AG04450 (cell line): ENCODE data around the gene PDE2A. TPM values are rescaled to one million over a fixed set of nuclear protein-coding genes. Genes with fewer than 3 reads are reported as not detected.
A peak's percentile ranks its signal among the peaks of the same experiment; 100 is the strongest.

Experiments used
- CTCF ChIA-PET: fragments of 300-600, 350-600 bp; formaldehyde crosslinking; extraction: SDS; loops from one replicate; lab custom pipeline; 2022; ENCODE audit warnings: antibody characterized with exemption, inconsistent platforms; lab: Charles Lee
- POLR2A ChIA-PET: fragments of 350-600 bp; formaldehyde crosslinking; extraction: SDS; loops from one replicate; lab custom pipeline; 2021; ENCODE audit warnings: antibody characterized with exemption, inconsistent platforms; lab: Yijun Ruan, JAX
- DNase-seq: peaks from one replicate; pipeline ENCODE4 v3.0.0-alpha.2; 2011; ENCODE audit warnings: low read depth, low spot score
- H3K27ac ChIP-seq: one replicate; pipeline ENCODE4 v1.5.1; 2012; ENCODE audit warnings: low read depth, low read length, control low read depth
- H3K27me3 ChIP-seq: one replicate; pipeline ENCODE4 v1.6.0; 2012; ENCODE audit warnings: low read length; ENCODE audit not compliant: control insufficient read depth, insufficient read depth
- H3K4me3 ChIP-seq: 2 replicates; pipeline ENCODE4 v1.5.1; 2011; ENCODE audit warnings: mild to moderate bottlenecking, low read depth, low read length, control low read depth
- H3K9me3 ChIP-seq: 2 replicates; pipeline ENCODE4 v1.5.1; 2012; ENCODE audit warnings: low read length; ENCODE audit not compliant: control insufficient read depth, insufficient read depth
- polyA plus RNA-seq: library from polyadenylated mRNA; depleted of rRNA; stranded (reverse); fragments of >200 nt; gene quantifications from 2 replicates; pipeline ENCODE4 v1.2.3, GENCODE V29; 2011
- TF ChIP-seq, protein P1 (sequence below): IDR thresholded peaks from 2 replicates; pipeline ENCODE4 v1.5.1; 2011; ENCODE audit warnings: low read depth, low read length, control low read depth, inconsistent platforms

The PDE2A gene
- polyA plus RNA-seq, 1 experiment: 0.02 TPM

DNA sequence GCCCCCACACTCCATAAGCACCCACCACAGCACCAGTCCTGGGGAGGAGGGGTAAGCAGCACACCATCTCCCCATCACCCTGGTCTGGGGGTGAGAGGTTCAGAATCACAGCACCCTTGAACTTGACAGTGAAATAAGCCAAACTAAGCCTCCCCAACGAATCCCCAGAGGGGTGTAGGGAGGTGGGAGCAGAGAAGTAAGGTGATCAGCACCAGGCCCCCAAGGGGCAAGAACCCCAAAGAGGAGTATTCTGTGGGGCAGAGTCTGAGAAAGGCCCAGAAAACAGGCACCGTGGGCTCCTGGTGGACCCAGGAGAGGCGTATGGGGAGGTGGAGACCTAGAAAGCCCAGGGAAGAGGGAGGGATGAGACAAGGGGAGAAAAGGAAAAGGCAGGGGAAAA lies 47.1 kb upstream of the PDE2A start:
- no peaks in the 10 kb centered on the region for H3K9me3 ChIP-seq
- peak overlapping the region; percentile 80 for H3K4me3 ChIP-seq
- ChIA-PET CTCF (interaction anchor here (1.5 to 2.5 kb wide), 2 partner anchors 72 to 456 kb away, joined by 3 to 17 read pairs; partner anchors contain the start of gene STARD10), POLR2A (no interaction called here)
- H3K27me3 ChIP-seq: no peaks in the 10 kb centered on the region
- TF ChIP-seq, protein P1, sequence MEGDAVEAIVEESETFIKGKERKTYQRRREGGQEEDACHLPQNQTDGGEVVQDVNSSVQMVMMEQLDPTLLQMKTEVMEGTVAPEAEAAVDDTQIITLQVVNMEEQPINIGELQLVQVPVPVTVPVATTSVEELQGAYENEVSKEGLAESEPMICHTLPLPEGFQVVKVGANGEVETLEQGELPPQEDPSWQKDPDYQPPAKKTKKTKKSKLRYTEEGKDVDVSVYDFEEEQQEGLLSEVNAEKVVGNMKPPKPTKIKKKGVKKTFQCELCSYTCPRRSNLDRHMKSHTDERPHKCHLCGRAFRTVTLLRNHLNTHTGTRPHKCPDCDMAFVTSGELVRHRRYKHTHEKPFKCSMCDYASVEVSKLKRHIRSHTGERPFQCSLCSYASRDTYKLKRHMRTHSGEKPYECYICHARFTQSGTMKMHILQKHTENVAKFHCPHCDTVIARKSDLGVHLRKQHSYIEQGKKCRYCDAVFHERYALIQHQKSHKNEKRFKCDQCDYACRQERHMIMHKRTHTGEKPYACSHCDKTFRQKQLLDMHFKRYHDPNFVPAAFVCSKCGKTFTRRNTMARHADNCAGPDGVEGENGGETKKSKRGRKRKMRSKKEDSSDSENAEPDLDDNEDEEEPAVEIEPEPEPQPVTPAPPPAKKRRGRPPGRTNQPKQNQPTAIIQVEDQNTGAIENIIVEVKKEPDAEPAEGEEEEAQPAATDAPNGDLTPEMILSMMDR: no peak
- no peak overlapping the region for H3K27ac ChIP-seq
- DNase-seq: no peak

DNA sequence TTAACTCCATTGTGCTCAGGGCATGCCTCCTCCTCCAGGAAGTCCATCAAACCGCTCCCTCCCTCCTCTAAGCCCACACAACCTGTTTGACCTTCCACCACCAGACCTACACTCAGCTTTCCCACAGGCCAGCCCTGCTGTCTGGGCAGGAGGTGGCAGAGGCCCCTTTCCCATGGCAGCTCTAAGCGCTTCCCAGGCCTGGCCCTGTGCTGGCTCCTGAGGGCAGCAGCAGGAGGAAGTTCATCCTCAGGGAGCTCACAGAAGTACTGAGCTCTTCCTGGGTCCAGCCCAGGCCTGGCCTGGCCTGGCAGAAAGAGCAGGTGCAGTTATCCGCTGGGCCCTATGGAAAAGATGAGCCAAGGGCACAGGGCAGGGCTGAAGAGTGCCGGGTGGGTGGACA lies 46.6 kb upstream of the PDE2A start:
- ChIA-PET POLR2A (no interaction called here), CTCF (interaction anchor here (1.5 kb wide), 1 partner anchor 457 kb away, joined by 3 read pairs; no protein-coding TSS in a partner anchor)
- Histone ChIP-seq H3K27me3 (no peaks in the 10 kb centered on the region), H3K27ac (no peak overlapping the region), H3K9me3 (no peaks in the 10 kb centered on the region), H3K4me3 (peak overlapping the region; percentile 80)
- no peak for DNase-seq
- TF ChIP-seq, protein P1: no peak

DNA sequence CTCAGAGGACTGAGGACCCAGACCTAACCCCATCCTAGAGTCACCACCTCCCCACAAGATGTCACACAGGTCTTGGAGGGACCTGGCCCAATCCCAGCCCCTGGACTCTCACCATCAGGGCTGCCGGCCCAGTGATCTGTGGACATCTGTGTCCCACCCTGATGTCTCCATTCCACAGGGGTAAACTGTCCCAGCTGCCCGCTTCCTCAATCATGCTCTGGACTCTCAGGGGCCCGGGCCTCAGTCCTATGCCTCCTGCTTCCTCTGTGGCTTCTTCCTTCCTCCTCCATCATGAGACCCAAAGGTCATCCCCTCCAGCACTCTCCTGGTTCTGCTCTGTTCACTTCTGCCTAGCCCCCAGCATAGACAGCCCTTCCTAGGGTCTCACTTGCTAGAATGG lies 45.8 kb upstream of the PDE2A start:
- TF ChIP-seq, protein P1: no peak
- no peak for DNase-seq
- Histone ChIP-seq H3K4me3 (peak overlapping the region; percentile 80), H3K27ac (peak overlapping the region; percentile 21), H3K9me3 (no peaks in the 10 kb centered on the region), H3K27me3 (no peaks in the 10 kb centered on the region)
- ChIA-PET POLR2A (no interaction called here), CTCF (no interaction called here)

DNA sequence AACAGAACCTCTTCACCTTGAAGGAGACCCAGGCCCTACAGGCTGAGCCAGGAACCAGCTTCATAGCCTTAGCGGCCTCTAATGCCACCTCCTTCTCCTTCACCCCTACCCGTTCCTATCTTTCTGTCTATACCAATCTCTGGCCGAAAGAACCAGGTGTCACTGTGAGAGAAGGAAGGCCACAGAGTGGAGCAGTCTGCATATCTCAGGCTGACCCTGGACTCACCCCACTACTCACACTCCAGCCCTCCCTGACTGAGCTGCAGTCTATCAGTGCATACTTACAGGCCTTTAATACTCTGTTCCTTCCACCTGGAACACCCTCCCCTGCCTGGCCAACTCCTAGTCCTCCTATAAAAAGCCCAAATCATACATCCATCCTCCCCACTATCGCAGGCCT lies 45.3 kb upstream of the PDE2A start:
- no peak overlapping the region for H3K27ac ChIP-seq
- H3K9me3 ChIP-seq: no peaks in the 10 kb centered on the region
- TF ChIP-seq, protein P1: no peak
- POLR2A ChIA-PET: no interaction called here
- no peaks in the 10 kb centered on the region for H3K27me3 ChIP-seq
- no peak overlapping the region for H3K4me3 ChIP-seq
- CTCF ChIA-PET: no interaction called here
- DNase-seq: no peak

DNA sequence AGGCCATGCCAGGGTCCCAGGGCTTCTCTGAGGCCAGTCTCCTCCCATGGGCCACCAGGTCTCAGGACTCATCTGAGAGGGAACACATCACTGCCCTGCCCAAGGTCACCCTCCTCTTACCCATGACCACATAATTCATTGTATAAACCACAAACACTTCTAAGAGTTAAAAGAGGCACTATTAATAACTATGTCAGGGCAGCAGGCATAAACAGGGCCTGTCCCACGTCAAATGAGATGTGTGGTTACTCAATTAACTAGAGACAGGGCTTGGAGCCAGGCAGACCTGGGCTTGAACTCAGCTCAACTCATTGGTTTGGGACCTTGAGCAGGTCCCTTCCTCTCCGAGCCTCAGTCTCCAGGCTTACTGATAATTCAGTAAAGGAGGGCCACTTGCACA lies 44.9 kb upstream of the PDE2A start:
- ChIA-PET POLR2A (no interaction called here), CTCF (no interaction called here)
- TF ChIP-seq, protein P1: no peak
- Histone ChIP-seq H3K27ac (no peak overlapping the region), H3K9me3 (no peaks in the 10 kb centered on the region), H3K27me3 (no peaks in the 10 kb centered on the region), H3K4me3 (no peak overlapping the region)
- DNase-seq: no peak
